H1 (cell line): ENCODE measurements around the gene TCEAL4. TPM values are rescaled to one million over a fixed set of nuclear protein-coding genes. Genes with fewer than 3 reads are reported as not detected.

ENCODE experiments used
- BCL11A ChIP-seq, 2 experiments: IDR thresholded peaks; one replicate each; pipeline ENCODE4 v1.6.1; 2011; ENCODE audit warnings: low read depth in 2 of 2, low read length in 2 of 2, mild to moderate bottlenecking in 2 of 2
- CEBPB ChIP-seq: IDR thresholded peaks from 2 replicates; pipeline ENCODE4 v1.6.1; 2012; ENCODE audit warnings: low read depth, low read length
- SIX5 ChIP-seq: IDR thresholded peaks from 2 replicates; pipeline ENCODE4 v1.6.1; 2011; ENCODE audit warnings: mild to moderate bottlenecking, low read depth, low read length
- SP1 ChIP-seq: IDR thresholded peaks from 2 replicates; pipeline ENCODE4 v1.6.1; 2011; ENCODE audit warnings: low read depth, low read length
- polyA plus RNA-seq, 7 experiments: library from polyadenylated mRNA; depleted of rRNA in 3 of 7; stranded (reverse) in 5 of 7; unstranded in 2 of 7; fragments of >200 nt in 5 of 7; fragments of 200-250 nt in 2 of 7; gene quantifications; 1 replicate in 5 of 7; 2 replicates in 1 of 7; 4 replicates in 1 of 7; pipeline versions ENCODE4 v1.2.1 to v1.2.3, GENCODE V29; 2011 to 2013; ENCODE audit warnings: missing spikeins in 2 of 7, mixed read lengths in 2 of 7
- total RNA-seq: library from RNA; stranded (reverse); fragmentation: NEBNext Ultra II Directional; extraction: Animal tissue kit (Norgen Biotek cat#: 25700); gene quantifications from 2 replicates; pipeline ENCODE4 v1.2.1, GENCODE V29; 2021

Gene TCEAL4
- total and polyA plus RNA-seq, 2 of the 8 experiments (the other 6 are each of a cell fraction or from before 2014, with no cell fraction given) = 10.1 to 53.0 TPM

- TF ChIP-seq BCL11A (IDR thresholded peaks at IDR 0.05; ENCODE audit: low read depth in 2 of 2, low read length in 2 of 2) (no peak), CEBPB (no peak), SP1 (no peak), SIX5 (no peak)
Measured at GRCh38 chrX:103613362-103613890, 28.1 kb downstream of the TCEAL4 start (continued).
